Measurements from ENCODE around the gene ACAP2. TPM values are rescaled to one million over a fixed set of nuclear protein-coding genes. Genes with fewer than 3 reads are reported as not detected.

The ACAP2 gene
- total and polyA plus RNA-seq, 2 donors = 18.9 to 40.4 TPM

DNA sequence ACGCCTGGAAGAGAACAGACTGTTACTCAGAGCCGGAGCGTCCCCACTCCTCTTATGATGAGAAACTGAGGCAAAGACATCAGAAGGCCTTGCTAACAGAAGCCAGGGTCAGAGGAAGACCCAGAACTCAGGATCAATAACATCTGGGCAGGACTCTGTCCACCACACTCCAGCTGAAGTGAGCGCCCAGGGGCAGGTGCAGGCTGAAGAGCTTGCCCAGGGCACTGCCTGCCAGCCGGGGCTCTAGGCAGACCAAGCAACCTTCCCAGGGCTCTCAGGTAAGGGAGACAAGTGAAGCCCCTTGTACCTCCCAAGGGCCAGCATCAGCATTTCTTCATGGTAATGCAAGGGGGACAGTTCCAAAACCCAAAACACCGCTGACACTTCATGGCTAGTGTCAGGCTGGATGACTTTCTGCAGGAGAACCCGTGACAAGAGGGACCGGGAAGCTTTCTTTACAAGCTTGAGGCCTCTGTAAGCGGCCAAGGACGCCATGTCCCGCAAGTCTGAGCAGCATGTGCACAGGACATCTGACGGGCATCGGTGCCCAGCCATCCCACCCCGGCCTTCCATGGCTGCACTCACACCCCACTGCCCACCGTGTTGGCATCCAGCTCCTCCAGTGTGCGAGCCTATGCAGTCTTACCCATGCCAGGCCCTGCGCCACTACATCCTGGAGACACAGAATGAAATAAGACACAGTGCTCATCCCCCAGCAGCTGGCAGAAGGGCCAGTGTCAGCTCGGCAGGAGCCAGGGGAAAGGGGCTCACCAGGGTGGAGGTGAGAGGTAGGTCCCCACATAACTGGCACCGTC lies 186.0 kb downstream of the ACAP2 start:
- Histone ChIP-seq H3K27me3 (ENCODE audit: control insufficient read depth in 2 of 2, insufficient read depth in 1 of 2, low read length in 1 of 2) (no peaks in the 10 kb centered on the region), H3K9me3 (ENCODE audit: control insufficient read depth in 2 of 2, insufficient read depth in 1 of 2, low read length in 1 of 2) (no peaks in the 10 kb centered on the region), H3K4me3 (ENCODE audit: low read length in 2 of 2) (no peak overlapping the region), H3K27ac (ENCODE audit: low read depth in 1 of 2, low read length in 1 of 2) (no peak overlapping the region), H3K4me1 (ENCODE audit: control insufficient read depth in 2 of 2, insufficient read depth in 2 of 2, low read length in 2 of 2) (peaks cover 4 to 62% of the 10 kb centered on the region in 2 donors), H3K36me3 (ENCODE audit: control insufficient read depth in 2 of 2, insufficient read depth in 2 of 2, low read length in 1 of 2) (no peaks in the 10 kb centered on the region)
- WGBS = 98% methylated on average over 19 of the region's 19 CpGs
- DNase-seq (ENCODE audit: low read depth in 6 of 9, low spot score in 9 of 9) = no peak

DNA sequence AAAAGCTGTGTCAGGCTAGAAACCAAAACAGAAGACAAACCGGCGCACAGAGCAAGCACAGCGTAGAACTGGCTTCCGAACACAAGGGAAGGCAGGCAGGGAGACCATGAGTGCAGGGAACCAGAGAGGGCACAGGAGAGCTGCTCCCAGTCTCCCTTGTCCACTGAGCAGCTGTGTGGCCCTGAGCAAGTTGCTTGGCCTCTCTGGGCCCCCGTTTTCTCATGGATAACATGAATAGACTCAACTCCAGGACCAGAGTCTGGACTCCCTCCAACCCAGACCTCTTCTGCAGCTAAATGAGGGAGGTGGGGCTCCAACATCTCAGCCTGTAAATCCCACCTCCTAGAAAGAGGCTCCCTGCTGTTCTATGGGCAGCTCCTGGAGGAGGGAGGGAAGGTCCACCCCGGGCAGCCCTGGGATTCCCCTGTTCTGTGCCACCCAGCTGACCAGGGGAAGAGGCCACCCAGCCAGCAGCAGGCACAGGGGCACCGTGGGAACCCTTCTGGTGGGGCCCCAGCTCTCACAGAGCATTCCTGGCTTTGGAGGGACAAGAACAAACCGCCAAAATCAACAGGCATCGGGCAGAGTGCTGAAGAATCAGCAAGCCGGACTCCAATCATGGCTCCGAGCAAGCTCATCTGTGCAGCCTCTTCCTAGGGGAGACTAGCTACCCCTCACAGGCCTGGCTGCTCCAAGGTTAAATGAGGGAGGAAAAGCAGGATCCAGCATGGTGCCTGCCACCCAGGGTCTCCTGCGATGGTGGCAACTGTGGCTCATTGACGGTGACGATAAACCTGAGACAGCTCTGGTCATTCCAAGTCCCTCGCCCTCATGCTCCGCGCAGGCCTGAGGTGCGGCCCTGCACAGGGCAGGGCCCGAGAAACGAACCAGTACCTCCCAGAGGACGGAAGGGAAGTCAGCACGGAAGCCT lies 187.0 kb downstream of the ACAP2 start:
- 98% methylated on average over 22 of the region's 22 CpGs for WGBS
- no peak for DNase-seq (ENCODE audit: low read depth in 6 of 9, low spot score in 9 of 9)
- H3K9me3 ChIP-seq (ENCODE audit: control insufficient read depth in 2 of 2, insufficient read depth in 1 of 2, low read length in 1 of 2) = no peaks in the 10 kb centered on the region
- peaks cover 4 to 66% of the 10 kb centered on the region in 2 donors for H3K4me1 ChIP-seq (ENCODE audit: control insufficient read depth in 2 of 2, insufficient read depth in 2 of 2, low read length in 2 of 2)
- H3K27me3 ChIP-seq (ENCODE audit: control insufficient read depth in 2 of 2, insufficient read depth in 1 of 2, low read length in 1 of 2) = no peaks in the 10 kb centered on the region
- H3K4me3 ChIP-seq (ENCODE audit: low read length in 2 of 2) = no peak overlapping the region
- no peaks in the 10 kb centered on the region for H3K36me3 ChIP-seq (ENCODE audit: control insufficient read depth in 2 of 2, insufficient read depth in 2 of 2, low read length in 1 of 2)
- no peak overlapping the region for H3K27ac ChIP-seq (ENCODE audit: low read depth in 1 of 2, low read length in 1 of 2)

GRCh38 chr3:195255176-195255500 lies 187.7 kb downstream of the ACAP2 start:
- no peaks in the 10 kb centered on the region for H3K27me3 ChIP-seq (ENCODE audit: control insufficient read depth in 2 of 2, insufficient read depth in 1 of 2, low read length in 1 of 2)
- no peak for DNase-seq (ENCODE audit: low read depth in 6 of 9, low spot score in 9 of 9)
- WGBS = 98% methylated on average over 13 of the region's 13 CpGs
- peaks cover 4 to 67% of the 10 kb centered on the region in 2 donors for H3K4me1 ChIP-seq (ENCODE audit: control insufficient read depth in 2 of 2, insufficient read depth in 2 of 2, low read length in 2 of 2)
- H3K27ac ChIP-seq (ENCODE audit: low read depth in 1 of 2, low read length in 1 of 2) = no peak overlapping the region
- H3K36me3 ChIP-seq (ENCODE audit: control insufficient read depth in 2 of 2, insufficient read depth in 2 of 2, low read length in 1 of 2) = no peaks in the 10 kb centered on the region
- no peak overlapping the region for H3K4me3 ChIP-seq (ENCODE audit: low read length in 2 of 2)
- no peaks in the 10 kb centered on the region for H3K9me3 ChIP-seq (ENCODE audit: control insufficient read depth in 2 of 2, insufficient read depth in 1 of 2, low read length in 1 of 2)

GRCh38 chr3:195254454-195255175 lies 188.2 kb downstream of the ACAP2 start:
- DNase-seq (ENCODE audit: low read depth in 6 of 9, low spot score in 9 of 9) = no peak
- 98% methylated on average over 16 of the region's 16 CpGs for WGBS
- Histone ChIP-seq H3K4me1 (ENCODE audit: control insufficient read depth in 2 of 2, insufficient read depth in 2 of 2, low read length in 2 of 2) (peaks cover 4 to 68% of the 10 kb centered on the region in 2 donors), H3K27ac (ENCODE audit: low read depth in 1 of 2, low read length in 1 of 2) (no peak overlapping the region), H3K4me3 (ENCODE audit: low read length in 2 of 2) (no peak overlapping the region), H3K9me3 (ENCODE audit: control insufficient read depth in 2 of 2, insufficient read depth in 1 of 2, low read length in 1 of 2) (no peaks in the 10 kb centered on the region), H3K36me3 (ENCODE audit: control insufficient read depth in 2 of 2, insufficient read depth in 2 of 2, low read length in 1 of 2) (no peaks in the 10 kb centered on the region), H3K27me3 (ENCODE audit: control insufficient read depth in 2 of 2, insufficient read depth in 1 of 2, low read length in 1 of 2) (no peaks in the 10 kb centered on the region)

- no peak for DNase-seq (ENCODE audit: low read depth in 6 of 9, low spot score in 9 of 9)
- Histone ChIP-seq H3K9me3 (ENCODE audit: control insufficient read depth in 2 of 2, insufficient read depth in 1 of 2, low read length in 1 of 2) (no peaks in the 10 kb centered on the region), H3K36me3 (ENCODE audit: control insufficient read depth in 2 of 2, insufficient read depth in 2 of 2, low read length in 1 of 2) (no peaks in the 10 kb centered on the region), H3K27me3 (ENCODE audit: control insufficient read depth in 2 of 2, insufficient read depth in 1 of 2, low read length in 1 of 2) (no peaks in the 10 kb centered on the region), H3K4me3 (ENCODE audit: low read length in 2 of 2) (no peak overlapping the region), H3K27ac (ENCODE audit: low read depth in 1 of 2, low read length in 1 of 2) (no peak overlapping the region), H3K4me1 (ENCODE audit: control insufficient read depth in 2 of 2, insufficient read depth in 2 of 2, low read length in 2 of 2) (peaks cover 0 to 62% of the 10 kb centered on the region in 2 donors)
- WGBS = over 99% methylated on average over 10 of the region's 10 CpGs
These were observed 188.8 kb downstream of the ACAP2 start for GRCh38 chr3:195253923-195254432.

DNA sequence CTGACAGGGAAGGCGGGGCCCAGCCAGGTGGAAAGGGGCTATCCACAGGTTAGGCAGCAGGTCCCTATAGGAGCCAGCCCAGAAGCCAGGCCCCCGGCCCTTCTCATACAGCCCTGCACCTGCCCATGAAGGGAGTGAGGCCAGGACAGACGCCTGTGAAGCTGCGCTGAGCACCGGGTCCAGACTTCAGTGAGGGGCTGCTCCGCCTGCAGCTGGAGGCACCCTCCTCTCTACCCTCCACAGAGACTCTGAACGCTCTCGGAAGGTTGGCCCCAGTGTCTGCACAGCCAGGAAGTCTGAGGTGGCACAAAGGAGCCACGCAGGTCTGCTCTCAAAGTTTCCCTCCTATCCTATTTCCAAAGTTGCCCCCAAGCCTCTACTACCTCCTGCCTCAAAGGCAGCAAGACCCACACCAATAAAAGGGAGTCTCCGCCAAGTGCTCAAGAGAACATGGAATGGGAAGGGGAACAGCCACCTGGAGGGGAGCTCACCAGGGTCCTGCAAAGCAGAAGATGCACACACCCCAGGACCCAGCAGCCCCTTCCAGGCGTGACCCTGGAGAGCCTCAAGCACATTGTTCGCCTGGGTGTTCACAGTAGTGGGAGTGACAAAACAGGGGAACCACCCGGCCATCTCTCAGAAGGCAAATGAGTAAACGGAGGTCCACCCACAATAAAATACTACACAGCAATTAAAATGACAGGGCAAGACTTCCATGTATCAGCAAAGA lies 191.3 kb downstream of the ACAP2 start:
- Histone ChIP-seq H3K27ac (ENCODE audit: low read depth in 1 of 2, low read length in 1 of 2) (peak overlapping the region in 1 of 2 donors; percentile 36), H3K4me1 (ENCODE audit: control insufficient read depth in 2 of 2, insufficient read depth in 2 of 2, low read length in 2 of 2) (peaks cover 0 to 42% of the 10 kb centered on the region in 2 donors), H3K4me3 (ENCODE audit: low read length in 2 of 2) (no peak overlapping the region), H3K9me3 (ENCODE audit: control insufficient read depth in 2 of 2, insufficient read depth in 1 of 2, low read length in 1 of 2) (peaks cover 0 to 7% of the 10 kb centered on the region in 2 donors), H3K27me3 (ENCODE audit: control insufficient read depth in 2 of 2, insufficient read depth in 1 of 2, low read length in 1 of 2) (no peaks in the 10 kb centered on the region), H3K36me3 (ENCODE audit: control insufficient read depth in 2 of 2, insufficient read depth in 2 of 2, low read length in 1 of 2) (no peaks in the 10 kb centered on the region)
- DNase-seq (ENCODE audit: low read depth in 6 of 9, low spot score in 9 of 9) = peak in 4 of 9 donors; percentile 18 to 75 (median 54)
- WGBS = 57% methylated on average over 14 of the region's 14 CpGs

DNA sequence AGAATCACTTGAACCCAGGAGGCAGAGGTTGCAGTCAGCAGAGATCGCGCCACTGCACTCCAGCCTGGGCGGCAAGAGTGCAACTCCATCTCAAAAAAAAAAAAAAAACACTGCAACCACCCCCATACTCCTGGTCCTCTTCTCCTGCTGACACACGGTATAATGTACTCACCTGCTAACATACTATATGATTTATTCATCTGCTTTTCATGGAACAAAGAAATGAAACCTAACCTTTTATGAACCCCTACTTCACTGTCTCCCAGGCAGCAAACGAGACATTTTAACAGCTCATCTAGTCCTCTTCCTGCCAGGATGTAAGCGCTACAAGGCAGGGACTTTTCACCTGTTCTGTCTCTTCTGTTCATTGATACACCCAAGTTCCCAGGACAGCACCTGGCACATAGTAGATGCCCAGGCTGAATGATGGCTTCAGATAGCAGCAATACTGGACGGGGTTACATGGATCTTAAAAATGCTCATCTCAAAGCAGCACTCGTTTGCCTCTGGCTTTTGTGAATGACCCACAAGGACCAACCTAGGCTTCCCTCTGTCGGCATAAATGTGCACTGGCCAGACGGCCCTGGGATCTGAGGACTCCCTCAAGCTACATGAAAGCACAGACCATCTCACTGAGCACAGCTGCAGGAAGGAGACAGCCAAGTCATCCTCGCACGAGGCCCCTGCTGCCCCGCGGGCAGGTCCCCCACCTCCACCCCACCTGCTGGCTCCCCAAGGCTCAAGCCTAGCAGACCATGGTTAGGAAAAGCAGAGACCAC lies 192.2 kb downstream of the ACAP2 start:
- Histone ChIP-seq H3K27ac (ENCODE audit: low read depth in 1 of 2, low read length in 1 of 2) (peak overlapping the region in 1 of 2 donors; percentile 14), H3K36me3 (ENCODE audit: control insufficient read depth in 2 of 2, insufficient read depth in 2 of 2, low read length in 1 of 2) (no peaks in the 10 kb centered on the region), H3K27me3 (ENCODE audit: control insufficient read depth in 2 of 2, insufficient read depth in 1 of 2, low read length in 1 of 2) (no peaks in the 10 kb centered on the region), H3K4me1 (ENCODE audit: control insufficient read depth in 2 of 2, insufficient read depth in 2 of 2, low read length in 2 of 2) (peaks cover 0 to 40% of the 10 kb centered on the region in 2 donors), H3K4me3 (ENCODE audit: low read length in 2 of 2) (no peak overlapping the region), H3K9me3 (ENCODE audit: control insufficient read depth in 2 of 2, insufficient read depth in 1 of 2, low read length in 1 of 2) (peaks cover 0 to 7% of the 10 kb centered on the region in 2 donors)
- WGBS = 38% methylated on average over 14 of the region's 14 CpGs
- peak in 1 of 9 donors; percentile 59 for DNase-seq (ENCODE audit: low read depth in 6 of 9, low spot score in 9 of 9)
